MM.1S (cell line): ENCODE data around the gene TPPP2.

Experiments
- CTCF ChIP-seq: fragments of 300-600 bp; sonication (generic); IDR thresholded peaks from 2 replicates; pipeline ENCODE4 v1.5.1; 2016; ENCODE audit warnings: antibody characterized with exemption, low read length, mixed read lengths
- EZH2 ChIP-seq: fragments of 300-600 bp; sonication (generic); optimal IDR thresholded peaks from 2 replicates; pipeline ENCODE3; 2017; ENCODE audit warnings: low read depth, mild to moderate bottlenecking, antibody characterized with exemption, low read length, mixed read lengths

DNA sequence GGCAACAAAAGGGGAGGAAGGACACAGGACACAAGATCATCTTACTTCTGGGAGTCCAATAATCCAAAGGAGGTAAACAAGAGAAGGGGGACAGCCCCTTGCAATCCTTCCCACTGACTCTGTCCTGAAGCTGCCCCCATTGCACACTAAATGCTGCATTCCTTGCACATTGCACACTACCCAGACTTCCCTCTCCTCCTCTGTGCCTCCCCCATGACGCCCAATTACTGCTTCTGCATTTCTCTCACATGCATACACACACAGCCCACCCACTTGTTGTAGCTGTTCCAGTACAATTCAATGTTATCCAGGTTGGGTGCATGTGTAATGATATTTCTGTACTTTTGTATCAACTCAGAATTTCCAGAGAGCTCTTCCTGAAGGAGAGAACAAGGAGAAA, 10.7 kb upstream of the TPPP2 start:
- TF ChIP-seq CTCF (no peak), EZH2 (no peak)
